ENCODE data around the gene NKX6-2.

Gene NKX6-2

GRCh38 chr10:132738454-132739224, 47.3 kb downstream of the NKX6-2 start:
- no peak for DNase-seq (ENCODE audit: low read depth, low spot score)
- no peak for TF ChIP-seq CTCF (IDR thresholded peaks at IDR 0.05; ENCODE audit: insufficient read depth, low read length, missing control alignments)
- CTCF ChIA-PET = interaction anchor here (0.8 to 1.2 kb wide), 3 partner anchors 9 to 11 kb away, joined by 3 to 4 read pairs (median 3); no protein-coding TSS in a partner anchor
- POLR2A ChIA-PET = no interaction called here
- no peak overlapping the region for H3K4me3 ChIP-seq (ENCODE audit: low read depth, low read length)

- ChIA-PET POLR2A (no interaction called here), CTCF (interaction anchor here (0.8 to 1.2 kb wide), 2 partner anchors 10 to 12 kb away, joined by 3 read pairs; no protein-coding TSS in a partner anchor)
- no peak for DNase-seq (ENCODE audit: low read depth, low spot score)
- H3K4me3 ChIP-seq (ENCODE audit: low read depth, low read length) = no peak overlapping the region
- no peak for TF ChIP-seq CTCF (IDR thresholded peaks at IDR 0.05; ENCODE audit: insufficient read depth, low read length, missing control alignments)
These were observed 48.4 kb downstream of the NKX6-2 start for GRCh38 chr10:132737390-132738048.

GRCh38 chr10:132735923-132736391, 50.0 kb downstream of the NKX6-2 start:
- ChIA-PET POLR2A (no interaction called here), CTCF (interaction anchor here (2.0 kb wide), 1 partner anchor 12 kb away, joined by 4 read pairs; no protein-coding TSS in a partner anchor)
- TF ChIP-seq CTCF (IDR thresholded peaks at IDR 0.05; ENCODE audit: insufficient read depth, low read length, missing control alignments) = no peak
- no peak for DNase-seq (ENCODE audit: low read depth, low spot score)
- H3K4me3 ChIP-seq (ENCODE audit: low read depth, low read length) = no peak overlapping the region

- ChIA-PET CTCF (interaction anchor here (2.0 kb wide), 1 partner anchor 13 kb away, joined by 4 read pairs; no protein-coding TSS in a partner anchor), POLR2A (no interaction called here)
- no peak overlapping the region for H3K4me3 ChIP-seq (ENCODE audit: low read depth, low read length)
- TF ChIP-seq CTCF (IDR thresholded peaks at IDR 0.05; ENCODE audit: insufficient read depth, low read length, missing control alignments) = no peak
- DNase-seq (ENCODE audit: low read depth, low spot score) = no peak
These were observed 50.6 kb downstream of the NKX6-2 start for GRCh38 chr10:132735341-132735775.

- ChIA-PET CTCF (no interaction called here), POLR2A (no interaction called here)
- DNase-seq (ENCODE audit: low read depth, low spot score) = no peak
- H3K4me3 ChIP-seq (ENCODE audit: low read depth, low read length) = no peak overlapping the region
- no peak for TF ChIP-seq CTCF (IDR thresholded peaks at IDR 0.05; ENCODE audit: insufficient read depth, low read length, missing control alignments)
These were observed 52.0 kb downstream of the NKX6-2 start for GRCh38 chr10:132733926-132734325.

Measured in AG04449 (cell line).